SW 1271 (cell line): ENCODE data around the gene GARIN1A.
A peak's percentile ranks its signal among the peaks of the same experiment; 100 is the strongest.
"Not testable (repeated sequence)": the region's sequence is repeated elsewhere in the genome, so short reads cannot be mapped to it uniquely, and the experiment has no call there.

Experiments
- DNase-seq, 2 experiments: peaks; one replicate each; lab custom pipeline; 2025; lab: John Stamatoyannopoulos, UW

Gene GARIN1A

DNA sequence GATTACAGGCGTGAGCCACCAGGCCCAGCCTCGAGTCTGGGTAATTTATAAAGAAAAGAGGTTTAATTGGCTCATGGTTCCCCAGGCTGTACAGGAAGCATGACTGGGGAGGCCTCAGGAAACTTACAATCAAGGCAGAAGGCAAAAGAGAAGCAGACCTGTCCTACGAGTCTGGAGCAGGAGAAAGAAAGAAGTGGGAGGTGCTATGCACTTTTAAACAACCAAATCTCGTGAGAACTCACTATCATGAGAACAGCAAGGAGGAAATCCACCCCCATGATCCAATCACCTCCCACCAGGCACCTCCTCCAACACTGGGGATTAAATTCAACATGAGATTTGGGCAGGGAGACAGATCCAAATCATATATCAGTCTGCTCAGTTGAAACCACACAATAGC is 11.6 kb downstream of the GARIN1A start:
- DNase-seq = not testable (repeated sequence)

DNA sequence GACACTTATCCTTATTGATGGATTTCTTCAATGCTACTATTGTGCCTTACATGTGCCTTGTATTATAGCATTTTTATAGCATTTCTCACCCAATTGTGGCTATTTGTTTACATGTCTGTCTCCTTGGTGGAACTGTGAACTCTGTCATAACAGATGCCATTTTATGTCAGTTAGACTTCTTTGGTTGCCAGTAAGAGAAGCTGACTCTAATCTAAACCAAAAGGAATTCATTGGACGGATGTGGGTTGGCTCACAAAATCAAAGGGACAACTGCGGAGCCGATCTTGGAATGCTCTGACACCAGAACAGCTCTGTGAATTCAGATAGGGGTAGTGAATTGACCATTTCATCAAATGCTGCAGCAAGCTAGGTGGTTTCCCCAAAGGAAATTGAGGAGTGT is 15.0 kb downstream of the GARIN1A start:
- no peak for DNase-seq

DNA sequence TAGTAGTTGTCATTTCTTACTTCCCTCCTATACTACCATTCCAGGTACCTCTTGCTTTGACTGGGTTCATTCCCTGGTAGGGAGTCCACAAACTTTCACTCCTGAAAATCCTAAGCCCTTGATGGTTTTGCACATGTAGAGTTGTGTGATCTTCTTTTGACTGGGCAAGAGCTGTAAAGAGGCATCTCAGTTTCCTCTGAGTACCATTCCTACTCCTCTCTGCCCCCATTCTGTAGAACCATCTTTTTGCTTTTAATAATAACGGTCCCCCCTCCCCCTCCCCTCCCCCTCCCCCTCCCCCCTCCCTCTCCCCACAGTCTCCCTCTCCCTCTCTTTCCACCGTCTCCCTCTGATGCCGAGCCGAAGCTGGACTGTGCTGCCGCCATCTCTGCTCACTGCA is 16.4 kb downstream of the GARIN1A start:
- DNase-seq = no peak

DNA sequence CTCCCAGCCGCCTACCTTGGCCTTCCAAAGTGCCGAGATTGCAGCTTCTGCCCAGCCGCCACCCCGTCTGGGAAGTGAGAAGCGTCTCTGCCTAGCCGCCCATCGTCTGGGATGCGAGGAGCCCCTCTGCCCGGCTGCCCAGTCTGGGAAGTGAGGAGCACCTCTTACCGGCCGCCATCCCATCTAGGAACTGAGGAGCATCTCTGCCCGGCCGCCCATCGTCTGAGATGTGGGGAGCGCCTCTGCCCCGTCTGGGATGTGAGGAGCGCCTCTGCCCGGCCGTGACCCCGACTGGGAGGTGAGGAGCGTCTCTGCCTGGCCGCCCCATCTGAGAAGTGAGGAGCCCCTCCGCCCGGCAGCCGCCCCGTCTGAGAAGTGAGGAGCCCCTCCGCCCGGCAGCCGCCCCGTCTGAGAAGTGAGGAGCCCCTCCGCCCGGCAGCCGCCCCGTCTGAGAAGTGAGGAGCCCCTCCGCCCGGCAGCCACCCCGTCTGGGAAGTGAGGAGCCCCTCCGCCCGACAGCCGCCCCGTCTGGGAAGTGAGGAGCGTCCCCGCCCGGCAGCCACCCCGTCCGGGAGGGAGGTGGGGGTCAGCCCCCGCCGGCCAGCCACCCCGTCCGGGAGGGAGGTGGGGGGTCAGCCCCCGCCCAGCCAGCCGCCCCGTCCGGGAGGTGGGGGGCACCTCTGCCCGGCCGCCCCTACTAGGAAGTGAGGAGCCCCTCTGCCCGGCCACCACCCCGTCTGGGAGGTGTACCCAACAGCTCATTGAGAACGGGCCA is 17.3 kb downstream of the GARIN1A start:
- not testable (repeated sequence) for DNase-seq

DNA sequence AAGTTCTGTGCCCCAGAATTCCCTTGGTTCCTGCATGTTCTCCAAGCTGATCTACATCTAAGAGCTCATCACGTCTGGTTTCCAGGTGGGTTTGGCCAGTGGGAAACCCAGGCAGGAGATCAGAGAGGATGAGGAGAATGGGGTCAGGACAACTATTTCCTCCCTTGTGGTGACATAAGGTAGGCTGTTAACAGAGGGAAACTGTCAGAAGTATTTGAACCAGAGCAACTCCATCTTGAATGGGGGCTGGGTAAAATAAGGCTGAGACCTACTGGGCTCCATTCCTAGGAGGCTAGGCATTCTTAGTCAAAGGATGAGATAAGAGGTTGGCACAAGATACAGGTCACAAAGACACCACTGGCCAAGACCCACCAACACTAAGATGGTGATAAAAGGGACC is 19.1 kb downstream of the GARIN1A start:
- DNase-seq = no peak

DNA sequence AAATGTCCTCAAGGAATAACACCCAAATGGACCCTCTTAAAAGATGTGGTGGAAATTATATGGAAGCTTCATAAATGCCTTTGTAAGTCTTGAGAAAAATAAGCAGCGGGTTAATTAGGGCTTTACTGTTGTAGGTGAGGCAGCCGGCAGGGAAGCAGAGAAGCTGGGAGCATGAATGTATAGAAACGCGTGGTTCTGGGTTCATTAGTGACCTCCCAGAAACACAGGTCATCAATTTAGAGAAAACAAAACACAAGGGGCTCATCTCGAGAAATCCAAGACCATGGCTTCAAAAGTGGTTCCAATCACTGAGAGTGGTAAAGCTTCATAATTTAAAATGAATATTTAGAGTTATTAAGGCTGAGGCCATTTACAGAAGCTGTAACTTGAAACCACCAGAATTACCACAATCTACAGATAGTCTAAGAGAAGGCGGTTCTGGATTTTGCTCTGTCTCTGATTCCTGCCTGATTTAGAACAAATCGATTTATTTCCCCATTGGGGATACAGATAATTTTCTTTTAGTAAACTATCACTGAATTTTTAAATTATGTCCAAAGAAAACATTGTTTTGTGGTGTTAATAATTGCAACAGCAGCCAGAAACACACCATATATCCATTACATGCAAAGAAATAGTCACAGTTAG is 20.7 kb downstream of the GARIN1A start:
- DNase-seq = no peak

DNA sequence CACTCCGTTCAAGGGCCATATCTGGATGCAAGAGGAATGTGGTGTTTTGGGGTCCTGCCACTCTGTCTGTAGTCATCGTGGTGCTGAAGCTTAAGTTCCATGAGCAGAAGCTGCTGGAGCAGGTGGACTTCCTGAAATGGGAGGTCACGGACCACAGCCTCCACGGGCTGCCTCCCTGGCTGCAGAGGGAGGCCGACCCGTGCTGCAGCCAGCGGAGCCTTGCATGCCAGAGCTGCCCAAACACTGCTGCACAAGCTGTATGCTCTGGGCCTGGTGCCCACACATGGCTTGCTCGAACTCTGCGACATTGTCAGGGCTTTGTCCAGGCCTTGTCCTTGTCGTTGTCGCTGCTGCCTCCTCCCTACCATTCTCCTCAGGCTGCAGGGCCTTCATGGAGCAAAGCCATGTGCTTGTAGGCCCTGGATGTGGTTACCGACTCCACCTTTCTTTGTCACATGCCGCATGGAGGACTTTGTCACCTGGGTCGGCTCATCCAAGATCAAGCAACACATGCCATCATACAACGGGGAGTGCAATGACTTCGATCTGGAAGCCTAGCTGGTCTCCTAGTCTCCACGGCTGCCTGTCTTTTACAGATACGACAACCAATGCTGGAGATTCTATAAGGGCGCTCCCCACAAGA is 21.4 kb downstream of the GARIN1A start:
- no peak for DNase-seq

DNA sequence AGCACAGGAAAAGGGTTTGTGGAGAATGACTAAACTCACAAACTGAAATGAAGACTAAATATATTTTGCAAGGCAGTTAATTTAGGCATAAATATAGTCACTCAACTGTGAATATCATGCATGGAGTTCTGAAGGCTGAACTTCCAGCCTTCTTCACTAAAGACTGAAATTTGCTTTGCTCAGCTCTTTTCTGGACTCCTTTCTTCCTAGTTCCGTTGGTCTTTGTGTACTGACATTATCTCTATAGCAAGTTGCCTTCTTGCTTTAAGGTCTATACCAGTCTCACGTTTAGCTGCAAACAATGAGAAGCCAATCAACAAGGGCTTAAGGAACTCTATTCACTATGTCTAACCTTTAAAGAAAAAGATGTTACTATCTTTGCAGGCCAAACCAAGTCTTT is 22.6 kb downstream of the GARIN1A start:
- no peak for DNase-seq

DNA sequence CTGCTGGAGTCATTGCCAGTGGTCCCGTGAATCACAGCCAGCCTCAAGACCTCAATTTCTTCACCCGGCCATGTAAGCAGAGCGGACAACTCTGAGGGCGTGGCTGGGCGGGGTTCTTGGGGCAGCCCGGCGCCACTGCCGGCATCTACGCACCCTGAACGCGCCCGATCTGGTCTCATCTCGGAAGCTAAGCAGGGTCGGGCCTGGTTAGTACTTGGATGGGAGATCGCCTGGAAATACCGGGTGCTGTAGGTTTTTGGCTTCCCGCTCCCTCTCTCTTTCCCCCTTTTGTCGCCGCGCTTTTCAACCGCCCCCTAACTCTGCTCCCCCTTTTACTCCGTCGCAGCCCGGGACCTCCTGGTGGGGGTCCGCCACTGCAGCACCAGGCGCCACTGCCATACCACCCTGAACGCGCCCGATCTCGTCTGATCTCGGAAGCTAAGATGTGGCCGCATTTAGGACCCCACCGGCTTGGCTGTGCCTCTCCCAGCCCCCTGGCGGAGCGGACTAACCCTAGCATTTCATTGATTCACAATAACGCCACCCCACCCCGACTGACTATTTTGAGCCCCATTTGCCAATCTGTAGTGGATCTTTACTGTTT is 25.3 kb downstream of the GARIN1A start:
- no peak for DNase-seq

DNA sequence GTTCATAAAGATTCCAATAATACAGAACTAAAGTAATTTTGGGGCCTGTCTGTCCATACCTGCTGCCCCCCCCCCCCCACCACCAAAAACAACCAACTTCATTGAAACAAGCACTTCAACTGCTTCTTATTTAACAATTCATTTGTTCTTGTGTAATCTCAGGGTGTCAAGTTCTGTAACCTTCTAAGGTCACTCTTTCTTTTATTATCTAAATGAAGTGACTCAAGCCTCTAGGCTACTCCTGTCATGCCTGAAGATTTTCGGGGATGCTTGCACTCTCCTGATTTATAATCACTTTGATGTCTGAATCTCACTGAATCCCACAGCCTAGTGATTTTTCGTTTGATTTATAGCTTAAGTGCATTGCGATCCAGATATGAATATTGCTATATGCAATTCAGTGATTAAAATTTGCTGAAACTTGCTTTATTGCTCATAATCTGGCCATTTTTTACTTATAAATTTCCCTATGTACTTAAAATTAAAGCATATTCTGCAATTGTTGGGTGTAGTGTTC is 27.2 kb downstream of the GARIN1A start:
- DNase-seq = no peak

DNA sequence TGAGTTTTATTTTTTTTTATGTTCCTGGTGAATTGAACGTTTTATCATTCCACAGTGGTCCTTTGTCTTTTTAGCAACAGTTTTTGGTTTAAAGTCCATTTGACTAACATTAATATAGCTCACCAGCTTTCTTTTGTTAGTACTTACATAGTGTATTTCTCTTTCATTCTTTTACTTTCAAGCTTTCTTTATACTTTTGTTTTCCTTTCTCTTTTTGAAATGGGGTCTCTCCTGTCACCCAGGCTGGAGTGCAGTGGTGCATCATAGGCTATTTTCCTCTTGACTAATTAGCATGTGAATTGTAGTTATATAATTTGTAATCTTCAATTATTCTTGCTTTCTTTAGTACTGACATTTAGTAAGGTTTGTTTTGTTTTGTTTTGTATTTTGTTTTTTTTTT is 27.8 kb downstream of the GARIN1A start:
- DNase-seq = no peak

DNA sequence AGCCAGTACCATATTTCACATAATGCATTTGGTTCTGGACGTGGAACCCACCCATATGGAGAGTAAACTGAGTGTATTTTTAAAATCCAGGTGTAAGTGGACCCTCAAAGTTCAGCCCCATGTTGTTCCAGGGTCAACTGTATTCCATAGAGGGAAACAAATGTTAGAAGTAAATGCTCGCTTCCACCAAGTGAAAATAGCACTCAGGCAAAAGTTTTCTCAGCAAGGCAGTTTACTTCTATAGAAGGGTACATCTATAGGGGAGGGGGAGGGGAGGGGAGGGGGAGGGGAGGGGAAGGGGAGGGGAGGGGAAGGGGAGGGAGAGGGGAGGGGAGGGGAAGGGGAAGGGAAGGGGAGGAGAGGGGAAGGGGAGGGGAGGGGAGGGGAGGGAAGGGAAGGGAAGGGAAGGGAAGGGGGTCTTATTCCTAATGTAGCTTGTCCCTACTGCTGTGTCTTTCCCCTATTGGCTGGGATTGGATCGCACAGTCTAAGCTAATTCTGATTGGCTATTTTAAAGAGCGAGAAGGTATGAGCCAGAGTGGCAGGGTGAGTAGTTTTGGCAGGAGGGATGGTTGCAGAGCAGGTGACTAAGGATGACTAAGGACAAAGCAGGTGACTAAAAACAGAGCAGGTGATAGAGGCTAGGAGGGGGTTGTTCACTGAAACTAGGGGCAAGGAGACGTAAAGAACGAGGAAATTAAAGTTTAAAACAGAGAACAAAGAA is 29.1 kb downstream of the GARIN1A start:
- DNase-seq = no peak

DNA sequence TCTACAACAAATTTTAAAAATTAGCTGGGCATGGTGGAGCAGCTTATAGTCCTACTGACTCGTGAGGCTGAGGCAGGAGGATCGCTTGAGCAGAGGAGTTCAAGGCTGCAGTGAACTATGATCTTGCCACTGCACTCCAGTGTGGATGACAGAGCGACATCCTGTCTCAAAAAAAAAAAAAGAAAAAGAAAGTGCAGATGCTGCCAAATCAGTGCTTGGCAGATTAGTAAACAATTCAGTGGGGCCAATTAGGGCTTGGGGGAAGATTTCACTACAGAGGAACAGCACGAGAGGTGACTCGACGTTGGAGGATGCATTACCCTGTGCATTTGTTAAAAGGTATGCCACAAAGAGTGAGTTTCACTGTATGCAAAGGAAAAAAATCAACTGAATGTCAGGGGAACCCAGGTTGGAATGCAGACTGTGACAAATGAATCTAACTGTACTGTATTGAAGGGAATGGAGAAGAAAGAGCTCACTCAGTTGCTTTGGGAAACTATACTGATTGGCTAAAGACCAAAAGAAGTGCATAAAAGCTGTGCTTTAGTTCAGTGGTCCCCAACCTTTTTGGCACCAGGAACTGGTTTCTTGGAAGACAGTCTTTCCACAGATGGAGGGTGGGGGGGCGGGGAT is 31.6 kb downstream of the GARIN1A start:
- peak in 1 of 2 experiments; percentile 5 for DNase-seq

DNA sequence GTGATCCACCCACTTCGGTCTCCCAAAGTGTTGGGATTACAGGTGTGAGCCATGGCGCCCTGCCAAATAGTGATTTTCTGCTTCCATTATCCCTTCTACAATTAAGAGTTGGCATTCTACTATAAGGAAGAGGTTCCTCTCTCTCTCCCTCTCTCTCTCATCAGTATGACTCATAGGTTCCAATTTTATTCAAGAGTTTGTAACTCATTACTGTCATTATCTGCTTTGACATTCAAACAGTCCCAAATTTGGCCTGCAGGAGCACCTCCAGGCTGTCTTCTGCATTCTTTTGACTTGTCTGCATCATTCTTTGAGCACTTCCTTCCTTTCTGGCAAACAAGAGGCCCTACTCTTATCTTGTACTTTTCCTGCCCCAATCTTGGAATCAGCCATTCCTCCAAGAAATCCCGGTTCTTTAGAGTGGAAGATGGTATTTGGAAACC is 33.8 kb downstream of the GARIN1A start:
- DNase-seq = peak in 1 of 2 experiments; percentile 9

DNA sequence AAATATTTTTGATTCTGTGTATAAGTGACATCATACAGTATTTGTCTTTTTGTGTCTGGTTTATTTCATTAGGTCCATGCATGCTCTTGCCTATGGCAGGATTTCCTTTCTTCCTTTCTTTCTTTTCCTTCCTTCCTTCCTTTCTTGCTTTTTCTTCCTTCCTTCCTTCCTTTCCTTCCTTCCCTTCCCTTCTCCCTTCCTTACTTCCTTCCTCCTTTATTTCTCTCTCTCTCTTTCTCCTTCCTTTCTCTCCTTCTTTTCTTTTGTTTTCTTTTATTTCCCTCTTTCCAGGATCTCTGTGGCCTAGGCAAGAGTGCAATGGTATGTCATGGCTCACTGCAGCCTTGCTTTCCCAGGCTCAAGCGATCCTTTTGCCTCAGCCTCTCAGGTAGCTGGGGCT is 35.7 kb downstream of the GARIN1A start:
- DNase-seq = no peak

DNA sequence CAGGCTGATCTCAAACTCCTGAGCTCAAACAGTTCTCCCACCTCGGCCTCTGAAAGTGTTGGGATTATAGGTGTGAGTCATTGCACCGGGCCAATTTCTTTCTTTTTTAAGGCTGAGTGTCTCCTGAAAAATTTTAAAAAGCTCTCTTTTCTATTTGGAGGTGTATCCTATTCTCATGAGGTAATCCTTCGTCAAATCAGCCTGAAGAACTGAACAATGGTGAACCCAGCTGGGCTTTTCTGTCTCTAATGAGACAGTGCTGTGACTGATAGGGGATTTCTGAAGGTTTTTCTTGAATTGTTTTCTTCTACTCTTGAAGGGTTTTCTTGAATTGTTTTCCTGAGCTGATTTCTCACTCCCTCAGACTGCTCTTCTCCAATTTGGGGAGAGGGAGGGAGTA is 36.1 kb downstream of the GARIN1A start:
- no peak for DNase-seq

DNA sequence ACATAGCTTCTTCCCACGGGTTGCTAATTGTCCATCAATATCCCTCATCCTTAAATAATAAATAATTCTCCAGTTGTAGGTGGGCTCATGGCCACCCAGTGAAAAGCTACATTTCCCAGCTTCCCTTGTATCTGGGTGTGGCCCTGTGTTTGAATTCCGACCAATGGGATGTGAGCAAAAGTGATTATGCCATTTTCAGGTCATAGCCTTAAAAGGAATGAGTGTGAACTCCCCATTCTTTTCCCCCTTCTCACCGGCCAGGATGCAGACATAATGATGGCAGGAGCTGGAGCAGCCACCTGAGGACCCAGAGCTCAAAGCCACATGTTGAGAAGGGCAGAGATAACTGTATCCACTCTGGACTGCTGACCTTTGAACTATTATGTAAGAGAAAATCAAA is 36.7 kb downstream of the GARIN1A start:
- DNase-seq = no peak

DNA sequence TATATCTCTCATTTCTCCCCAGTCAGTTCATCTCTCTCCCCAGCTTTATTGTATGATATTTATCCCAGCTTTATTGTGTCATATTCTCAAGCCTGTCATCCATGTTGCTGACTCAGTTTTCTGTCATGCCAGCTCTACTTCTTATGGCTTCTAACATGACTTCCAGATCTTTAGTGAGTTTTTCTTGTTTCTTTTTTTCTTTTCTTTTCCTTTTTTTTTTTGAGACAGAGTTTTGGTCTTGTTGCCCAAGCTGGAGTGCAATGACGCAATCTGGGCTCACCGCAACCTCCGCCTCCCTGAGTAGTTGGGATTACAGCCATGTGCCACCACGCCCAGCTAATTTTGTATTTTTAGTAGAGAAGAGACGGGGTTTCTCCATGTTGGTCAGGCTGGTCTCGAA is 38.4 kb downstream of the GARIN1A start:
- DNase-seq = no peak

DNA sequence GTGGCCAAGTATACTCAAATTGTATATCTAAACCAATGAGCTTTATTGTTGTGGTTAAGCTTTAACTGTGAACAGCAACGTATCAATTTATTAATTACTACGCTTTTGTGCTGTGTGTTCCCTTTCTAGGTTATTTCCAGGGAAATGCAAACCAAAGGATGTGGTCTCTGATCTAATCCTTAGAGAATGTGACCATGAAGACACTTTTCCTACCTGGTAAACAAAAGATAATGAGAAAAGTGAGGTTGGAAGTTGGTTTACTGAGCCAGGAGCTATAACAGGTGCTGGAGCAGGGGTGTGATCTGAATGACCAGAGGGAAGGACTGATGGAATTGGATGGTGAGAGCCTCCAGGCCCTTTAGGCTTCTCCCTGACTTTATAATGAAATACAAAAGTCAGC is 41.7 kb downstream of the GARIN1A start:
- no peak for DNase-seq

DNA sequence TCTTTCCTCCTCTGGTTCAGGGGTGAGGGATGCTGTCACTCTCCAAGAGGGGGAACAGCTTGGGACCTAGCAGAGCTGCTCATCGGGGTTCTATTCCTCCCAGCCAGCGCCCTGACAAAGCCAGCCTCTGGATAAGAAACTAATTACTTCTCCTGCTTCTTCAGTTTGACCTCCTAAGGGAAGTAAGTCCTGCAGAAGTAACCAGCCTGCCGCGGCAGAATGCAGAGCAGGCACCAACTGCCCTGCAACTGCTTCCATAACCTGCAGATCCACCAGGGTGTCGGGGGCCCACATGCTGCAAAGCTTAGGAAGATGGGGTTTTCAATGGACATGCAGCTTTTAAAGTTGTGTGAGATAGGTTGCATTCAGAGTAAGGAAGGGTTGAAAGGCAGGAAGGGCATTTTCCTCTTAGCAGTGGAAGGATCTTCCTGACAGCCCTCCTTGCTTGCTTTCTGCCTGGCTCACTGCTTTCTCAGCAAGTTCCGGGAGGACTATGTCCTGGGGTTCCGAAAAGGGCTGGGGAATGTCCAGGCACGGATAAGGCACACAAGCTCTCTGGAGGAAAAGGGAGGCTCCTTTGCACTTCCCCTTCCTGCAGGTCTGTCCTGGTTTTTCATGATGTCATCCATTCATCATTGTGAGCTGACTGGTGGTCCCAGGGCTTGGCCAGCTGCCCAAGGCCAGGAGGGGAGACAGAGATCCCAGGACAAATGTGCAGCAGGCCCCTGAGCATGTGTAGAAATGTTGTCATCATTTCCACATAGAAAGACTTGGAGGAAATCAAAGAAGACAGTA is 42.8 kb downstream of the GARIN1A start:
- no peak for DNase-seq
